NCI-H524 treated with DMSO at 0.1 percent for 48 hours (cell line): Measurements from ENCODE around the gene PRELID3B.

Source experiments
- DNase-seq: peaks from one replicate; lab custom pipeline; 2025; lab: John Stamatoyannopoulos, UW

The PRELID3B gene

GRCh38 chr20:58994390-58995159 is 48.0 kb downstream of the PRELID3B start:
- DNase-seq = no peak

- DNase-seq = no peak
Observed at GRCh38 chr20:58993332-58994248, 49.0 kb downstream of the PRELID3B start.

- DNase-seq = no peak
Observed at GRCh38 chr20:58992911-58993310, 49.7 kb downstream of the PRELID3B start.

- DNase-seq = no peak
Observed at GRCh38 chr20:58991715-58992114, 50.9 kb downstream of the PRELID3B start.

- DNase-seq = no peak
Observed at GRCh38 chr20:58990651-58991445, 51.7 kb downstream of the PRELID3B start.

GRCh38 chr20:58989196-58989595 is 53.4 kb downstream of the PRELID3B start:
- DNase-seq = no peak

- no peak for DNase-seq
Observed at GRCh38 chr20:58988565-58988882, 54.1 kb downstream of the PRELID3B start.

- DNase-seq = no peak
Observed at GRCh38 chr20:58987790-58988564, 54.6 kb downstream of the PRELID3B start.

- peak; percentile 87 for DNase-seq
Observed at GRCh38 chr20:58986968-58987517, 55.5 kb downstream of the PRELID3B start.

GRCh38 chr20:58986286-58986967 is 56.2 kb downstream of the PRELID3B start:
- DNase-seq = no peak

GRCh38 chr20:58985656-58986055 is 56.9 kb downstream of the PRELID3B start:
- DNase-seq = no peak

- no peak for DNase-seq
Observed at GRCh38 chr20:58984691-58985090, 57.9 kb downstream of the PRELID3B start.
